ENCODE measurements around the gene NR1D2. TPM values are rescaled to one million over a fixed set of nuclear protein-coding genes. Genes with fewer than 3 reads are reported as not detected.
A peak's percentile ranks its signal among the peaks of the same experiment; 100 is the strongest.
"Not testable (repeated sequence)": the region's sequence is repeated elsewhere in the genome, so short reads cannot be mapped to it uniquely, and the experiment has no call there.

Gene NR1D2
- polyA plus RNA-seq (2013, experiment 1 of 2; ENCODE audit: insufficient read length), result 27.3 TPM
- 27.4 TPM for polyA plus RNA-seq (2013, experiment 2 of 2; ENCODE audit: insufficient read length)

GRCh38 chr3:23944861-23945662 is at the start of gene NR1D2:
Gene NR1D2, plus strand, starts transcription at chr3:23945286. Its CDS starts 293 bp downstream, at chr3:23945579.
- DNase-seq, result peak; percentile 86

GRCh38 chr3:23900744-23901143 is 44.3 kb upstream of the NR1D2 start:
- peak; percentile 60 for DNase-seq

GRCh38 chr3:23904545-23904944 is 40.5 kb upstream of the NR1D2 start:
- no peak for DNase-seq

DNA sequence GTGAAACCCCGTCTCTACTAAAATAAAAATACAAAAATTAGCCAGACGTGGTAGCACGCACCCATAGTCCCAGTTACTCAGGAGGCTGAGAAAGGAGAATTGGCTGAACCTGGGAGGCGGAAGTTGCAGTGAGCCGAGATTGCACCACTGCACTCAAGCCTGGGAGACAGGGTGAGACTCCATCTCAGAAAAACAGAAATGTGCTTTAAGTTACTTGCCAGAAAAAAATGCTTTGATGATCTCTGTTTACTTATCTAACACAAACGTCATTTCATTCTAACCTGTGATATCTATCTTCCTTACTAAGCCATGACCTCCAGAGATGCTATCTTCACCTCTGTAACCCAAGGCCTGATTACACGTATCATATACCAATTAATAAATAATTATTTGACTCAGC is 35.7 kb upstream of the NR1D2 start:
- DNase-seq, result no peak

DNA sequence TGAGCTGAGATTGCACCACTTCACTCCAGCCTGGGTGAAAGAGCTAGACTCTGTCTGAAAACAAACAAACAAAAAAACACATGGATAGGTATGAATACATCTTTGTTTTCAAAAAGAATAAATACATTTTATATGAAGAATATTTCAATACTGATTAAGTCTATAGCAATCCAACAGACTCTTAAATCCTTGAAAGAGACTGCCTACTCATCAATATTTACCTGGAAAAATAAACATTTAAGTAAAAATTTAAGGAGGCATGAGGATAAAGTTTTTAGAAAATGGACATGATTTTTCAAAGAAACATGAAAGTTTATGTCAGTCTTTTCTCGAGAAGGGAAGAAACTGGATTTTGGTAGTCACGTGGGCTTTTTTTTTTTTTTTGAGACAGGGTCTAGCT is 33.7 kb upstream of the NR1D2 start:
- DNase-seq, result no peak

GRCh38 chr3:23912335-23912734 is 32.8 kb upstream of the NR1D2 start:
- not testable (repeated sequence) for DNase-seq

- DNase-seq, result no peak
Observed at GRCh38 chr3:23913182-23913581, 31.9 kb upstream of the NR1D2 start.

GRCh38 chr3:23913873-23914743 is 31.0 kb upstream of the NR1D2 start:
- no peak for DNase-seq

DNA sequence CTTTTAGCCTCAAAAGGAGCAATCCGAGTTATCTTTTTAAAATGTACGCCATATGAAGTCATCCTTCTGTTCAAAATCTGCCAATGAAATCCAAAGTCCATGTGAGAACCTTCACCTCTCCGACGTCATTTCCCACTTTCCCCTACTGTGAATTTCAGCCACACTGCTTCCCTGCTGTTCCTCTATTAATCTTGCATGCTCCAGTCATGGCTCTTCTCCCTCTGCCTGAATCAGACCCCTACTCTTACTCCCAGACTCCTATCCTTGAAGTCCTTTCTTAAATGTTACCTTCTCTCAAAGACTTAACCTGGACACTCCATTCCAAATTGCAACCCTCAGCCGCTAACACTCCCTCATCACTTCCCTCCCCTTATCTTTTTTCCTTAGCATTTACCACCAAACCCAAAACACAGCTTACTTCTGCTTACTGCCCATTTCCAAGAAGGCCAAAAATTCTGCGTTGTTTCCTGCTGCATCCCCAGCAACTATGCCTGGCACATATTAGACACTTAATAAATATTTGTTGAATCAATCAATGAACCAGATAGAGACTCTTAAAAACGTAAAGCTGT is 29.5 kb upstream of the NR1D2 start:
- DNase-seq, result peak; percentile 30

DNA sequence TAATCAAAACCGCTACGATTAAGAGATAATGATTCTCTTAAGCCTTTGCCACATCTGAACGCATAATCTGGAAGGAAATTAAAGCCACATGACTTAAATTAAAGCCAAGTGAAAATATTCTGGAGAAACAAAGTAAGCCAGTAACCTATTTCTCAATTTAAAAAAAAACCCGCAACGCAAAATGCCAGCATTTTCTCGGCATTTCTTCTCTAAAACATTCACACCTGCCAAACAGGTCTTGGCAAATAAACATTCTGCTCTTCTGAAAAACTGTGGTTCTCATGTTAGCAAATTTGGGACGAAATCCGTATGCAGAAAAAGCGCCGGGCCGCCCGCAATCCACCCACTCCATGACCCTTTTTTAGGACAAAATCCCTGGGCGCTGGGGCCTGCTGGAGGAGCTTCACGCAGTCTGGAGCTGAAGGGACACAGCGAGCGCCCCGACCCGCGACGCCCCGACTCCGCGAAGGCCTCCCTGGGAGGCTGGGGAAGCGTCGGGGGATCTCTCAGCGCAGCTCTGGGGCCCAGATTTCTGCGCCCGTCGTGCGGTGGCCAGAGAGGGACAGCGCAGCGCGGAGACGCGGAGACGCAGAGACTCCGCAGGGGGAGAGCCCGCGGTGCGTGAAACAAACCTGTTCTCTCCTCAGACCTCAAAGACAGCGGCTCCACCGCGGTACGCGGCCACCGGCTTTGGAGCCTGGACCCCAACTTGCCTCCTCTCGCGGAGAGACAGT is 28.8 kb upstream of the NR1D2 start:
- no peak for DNase-seq

DNA sequence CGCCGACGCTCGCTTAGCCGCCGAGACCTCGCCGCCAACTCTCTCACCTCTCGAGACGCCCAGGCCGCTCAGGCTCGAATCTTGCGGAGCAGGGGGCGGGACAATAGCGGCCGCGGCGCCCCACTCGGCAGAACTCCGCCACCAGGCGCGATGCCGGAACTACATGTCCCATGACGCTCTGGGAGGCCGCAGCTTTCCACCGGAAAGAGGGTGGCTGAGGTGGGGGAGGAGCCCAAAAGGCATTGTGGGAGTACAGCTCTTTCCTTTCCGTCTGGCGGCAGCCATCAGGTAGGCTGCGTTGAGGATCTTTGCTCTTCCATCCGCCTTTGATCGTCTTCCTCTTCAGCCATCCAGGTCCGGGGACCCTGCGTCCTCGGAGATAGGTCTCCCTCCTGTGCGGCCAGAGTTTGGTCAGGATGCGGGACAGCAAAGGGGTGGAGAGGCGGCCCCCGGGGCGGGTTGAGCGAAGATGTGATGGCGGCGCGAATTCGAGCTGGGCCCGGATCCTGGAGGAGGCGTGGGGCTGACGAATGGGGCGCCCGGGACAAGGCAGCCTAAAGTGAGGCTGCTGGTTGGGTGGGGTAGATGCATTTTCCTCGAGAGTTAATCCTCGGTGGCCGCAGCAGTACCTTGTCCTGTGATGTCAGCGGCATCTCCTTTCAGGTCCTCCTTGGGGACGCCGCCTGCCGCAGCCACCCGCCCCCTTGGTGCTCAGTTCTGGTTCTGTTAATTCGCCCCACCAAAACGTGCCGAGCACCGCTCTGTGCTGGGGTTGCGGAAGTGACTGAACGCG is 28.0 kb upstream of the NR1D2 start, which contains the start of the genes NKIRAS1 and RPL15:
Gene NKIRAS1, minus strand, starts transcription at position 105 of the 793 bp plus-strand sequence. CDS start 6,086 bp downstream, outside the sequence.
Gene RPL15, plus strand, starts transcription at position 247 of the 793 bp plus-strand sequence. CDS start 728 bp downstream, outside the sequence.
- peak; percentile 97 for DNase-seq

GRCh38 chr3:23917679-23918303 is 27.3 kb upstream of the NR1D2 start:
- DNase-seq, result not testable (repeated sequence)

DNA sequence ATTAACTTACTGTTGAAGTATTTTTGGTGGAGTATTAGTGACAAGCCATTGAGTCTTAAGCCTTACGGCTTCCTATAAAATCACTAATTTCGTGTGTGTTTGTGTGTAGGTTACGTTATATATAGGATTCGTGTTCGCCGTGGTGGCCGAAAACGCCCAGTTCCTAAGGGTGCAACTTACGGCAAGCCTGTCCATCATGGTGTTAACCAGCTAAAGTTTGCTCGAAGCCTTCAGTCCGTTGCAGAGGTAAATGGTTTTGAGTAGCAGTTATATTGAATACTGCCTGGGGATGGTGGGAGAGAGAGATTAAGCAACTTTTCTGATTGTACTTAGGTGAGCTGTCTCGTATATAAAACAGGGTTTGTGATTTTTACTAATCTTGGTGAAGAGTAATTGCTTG is 26.8 kb upstream of the NR1D2 start:
- DNase-seq, result not testable (repeated sequence)

GRCh38 chr3:23919628-23920027 is 25.5 kb upstream of the NR1D2 start:
- no peak for DNase-seq

- DNase-seq, result no peak
Observed at GRCh38 chr3:23920151-23920655, 24.9 kb upstream of the NR1D2 start.

DNA sequence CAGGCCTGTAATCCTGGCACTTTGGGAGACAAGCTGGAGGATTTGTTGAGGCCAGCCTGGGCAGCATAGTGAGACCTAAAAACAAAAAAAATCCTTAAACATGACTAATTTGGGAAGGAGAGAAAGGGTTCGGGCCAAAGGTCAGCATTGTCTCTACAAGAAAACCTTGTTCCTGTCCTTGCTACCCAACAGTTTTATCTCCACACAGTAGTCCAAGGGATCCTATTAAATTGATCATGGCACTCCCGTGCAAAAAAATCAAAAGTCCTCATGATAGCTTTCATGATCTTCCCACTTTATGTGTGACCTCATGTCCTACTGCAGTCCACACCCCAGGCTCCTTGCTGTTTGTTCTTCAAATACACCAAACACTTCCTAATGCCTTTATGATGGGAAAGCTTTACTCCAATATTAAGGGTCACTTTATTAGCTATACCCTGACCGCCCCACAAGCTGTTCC is 24.0 kb upstream of the NR1D2 start:
- DNase-seq, result no peak

DNA sequence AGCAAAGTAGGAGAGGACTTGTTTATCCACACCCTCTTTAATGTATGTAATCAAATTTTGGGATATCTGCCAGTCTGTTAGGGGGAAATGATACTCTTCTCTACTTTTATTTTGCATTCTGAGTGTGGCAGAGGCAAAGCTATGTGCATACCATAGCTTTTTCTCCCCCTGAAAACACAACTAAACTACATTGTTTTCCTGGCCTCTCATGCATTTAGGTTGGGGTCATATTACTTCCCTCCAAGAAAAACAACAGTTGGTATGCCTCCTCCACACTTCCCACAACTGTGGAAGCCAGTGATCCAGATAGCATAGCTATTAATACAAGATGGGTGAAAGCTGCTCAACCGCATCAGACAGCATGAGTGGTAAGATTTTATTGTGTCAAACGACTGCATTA is 21.3 kb upstream of the NR1D2 start:
- peak; percentile 70 for DNase-seq

DNA sequence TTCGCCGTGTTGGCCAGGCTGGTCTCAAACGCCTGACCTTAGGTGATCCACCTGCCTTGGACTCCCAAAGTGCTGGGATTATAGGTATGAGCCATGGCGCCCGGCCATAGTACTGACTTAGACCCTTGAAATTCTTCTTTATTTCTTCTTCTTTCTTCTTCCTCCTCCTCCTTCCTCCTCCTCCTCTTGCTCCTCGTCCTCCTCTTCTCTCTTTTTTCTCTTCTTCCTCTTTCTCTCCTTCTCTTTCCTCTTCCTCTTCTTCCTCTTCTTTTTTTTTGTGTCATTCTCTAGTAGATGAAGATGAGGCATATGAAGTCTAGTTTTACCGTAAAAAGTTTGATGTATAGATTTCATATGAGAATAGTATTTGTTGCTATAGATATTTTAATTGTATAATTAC is 18.8 kb upstream of the NR1D2 start:
- DNase-seq, result no peak

- DNase-seq, result no peak
Observed at GRCh38 chr3:23926736-23927135, 18.4 kb upstream of the NR1D2 start.

DNA sequence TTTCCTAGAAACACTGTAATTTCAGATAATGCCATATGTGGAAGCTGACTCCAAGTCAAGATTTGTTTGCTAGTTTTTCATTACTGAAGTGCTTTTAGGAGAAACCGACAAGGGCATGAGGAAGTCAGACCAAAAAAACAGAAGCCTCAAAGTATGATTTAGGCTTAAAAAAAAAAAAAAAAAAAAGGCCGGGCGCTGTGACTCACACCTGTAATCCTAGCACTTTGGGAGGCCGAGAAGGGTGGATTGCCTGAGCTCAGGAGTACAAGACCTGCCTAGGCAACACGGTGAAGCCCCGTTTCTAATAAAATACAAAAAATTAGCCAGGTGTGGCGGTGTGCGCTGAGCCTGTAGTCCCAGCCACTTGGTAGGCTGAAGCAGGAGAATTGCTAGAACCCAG is 16.6 kb upstream of the NR1D2 start:
- DNase-seq, result no peak
